Progenitor cell of endocrine pancreas (in vitro differentiated cells): ENCODE results near the gene EPS8L3. TPM values are rescaled to one million over a fixed set of nuclear protein-coding genes. Genes with fewer than 3 reads are reported as not detected.

ENCODE experiments used
- DNase-seq: peaks from one replicate; pipeline ENCODE4 v3.0.0; 2021; ENCODE audit warnings: low spot score; ENCODE audit not compliant: unreplicated experiment
- H3K27ac Mint-ChIP-seq: 2 replicates; pipeline ENCODE4 v1.8.0; 2021; ENCODE audit warnings: mild to moderate bottlenecking, moderate library complexity, mixed read lengths
- H3K27me3 Mint-ChIP-seq: 2 replicates; pipeline ENCODE4 v1.8.0; 2021; ENCODE audit warnings: mixed read lengths
- H3K36me3 Mint-ChIP-seq: 2 replicates; pipeline ENCODE4 v1.8.0; 2022; ENCODE audit warnings: mixed read lengths; ENCODE audit not compliant: insufficient read depth
- H3K4me1 Mint-ChIP-seq: 2 replicates; pipeline ENCODE4 v1.8.0; 2021; ENCODE audit warnings: low read depth, mixed read lengths
- H3K4me3 Mint-ChIP-seq: 2 replicates; pipeline ENCODE4 v1.8.0; 2021; ENCODE audit warnings: low read depth, mild to moderate bottlenecking, moderate library complexity, mixed read lengths
- H3K9me3 Mint-ChIP-seq: 2 replicates; pipeline ENCODE4 v1.8.0; 2021; ENCODE audit warnings: low read depth, mixed read lengths
- long read RNA-seq: library from polyadenylated mRNA; unstranded; transcript quantifications from one replicate; pipeline ENCODE4 v2.0.0, GENCODE V29; 2020
- total RNA-seq: library from RNA; stranded (reverse); gene quantifications from 2 replicates; pipeline ENCODE4 v1.2.1, GENCODE V29; 2021
- TF ChIP-seq, protein P1 (sequence below): fragments of 200-600 bp; sonication (generic); IDR thresholded peaks from one replicate; pipeline ENCODE4 v1.5.0; 2021; ENCODE audit warnings: antibody characterized with exemption, mild to moderate bottlenecking; ENCODE audit not compliant: unreplicated experiment

Gene EPS8L3
- total RNA-seq: 9.5 and 14.2 TPM in 2 replicates
- long read RNA-seq, partial matches to known transcripts: 0 of 13 reads
- long read RNA-seq, other reads (novel, unspliced or antisense): 6 of 13 reads

GRCh38 chr1:109763646-109764415 is at the start of gene EPS8L3:
EPS8L3 (minus strand) TSS chr1:109763923; CDS start chr1:109761749, 2,174 bp downstream.
- peak within 1 kb of the TSS; percentile 43 for H3K27ac Mint-ChIP-seq
- no peaks in the 10 kb centered on the region for H3K9me3 Mint-ChIP-seq
- H3K36me3 Mint-ChIP-seq: no peaks in the 10 kb centered on the region
- H3K4me1 Mint-ChIP-seq: peaks cover 11% of the 10 kb centered on the region
- H3K27me3 Mint-ChIP-seq: no peaks in the 10 kb centered on the region
- H3K4me3 Mint-ChIP-seq: no peak within 1 kb of the TSS
- no peak for DNase-seq
- TF ChIP-seq, protein P1, sequence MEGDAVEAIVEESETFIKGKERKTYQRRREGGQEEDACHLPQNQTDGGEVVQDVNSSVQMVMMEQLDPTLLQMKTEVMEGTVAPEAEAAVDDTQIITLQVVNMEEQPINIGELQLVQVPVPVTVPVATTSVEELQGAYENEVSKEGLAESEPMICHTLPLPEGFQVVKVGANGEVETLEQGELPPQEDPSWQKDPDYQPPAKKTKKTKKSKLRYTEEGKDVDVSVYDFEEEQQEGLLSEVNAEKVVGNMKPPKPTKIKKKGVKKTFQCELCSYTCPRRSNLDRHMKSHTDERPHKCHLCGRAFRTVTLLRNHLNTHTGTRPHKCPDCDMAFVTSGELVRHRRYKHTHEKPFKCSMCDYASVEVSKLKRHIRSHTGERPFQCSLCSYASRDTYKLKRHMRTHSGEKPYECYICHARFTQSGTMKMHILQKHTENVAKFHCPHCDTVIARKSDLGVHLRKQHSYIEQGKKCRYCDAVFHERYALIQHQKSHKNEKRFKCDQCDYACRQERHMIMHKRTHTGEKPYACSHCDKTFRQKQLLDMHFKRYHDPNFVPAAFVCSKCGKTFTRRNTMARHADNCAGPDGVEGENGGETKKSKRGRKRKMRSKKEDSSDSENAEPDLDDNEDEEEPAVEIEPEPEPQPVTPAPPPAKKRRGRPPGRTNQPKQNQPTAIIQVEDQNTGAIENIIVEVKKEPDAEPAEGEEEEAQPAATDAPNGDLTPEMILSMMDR: no peak

DNA sequence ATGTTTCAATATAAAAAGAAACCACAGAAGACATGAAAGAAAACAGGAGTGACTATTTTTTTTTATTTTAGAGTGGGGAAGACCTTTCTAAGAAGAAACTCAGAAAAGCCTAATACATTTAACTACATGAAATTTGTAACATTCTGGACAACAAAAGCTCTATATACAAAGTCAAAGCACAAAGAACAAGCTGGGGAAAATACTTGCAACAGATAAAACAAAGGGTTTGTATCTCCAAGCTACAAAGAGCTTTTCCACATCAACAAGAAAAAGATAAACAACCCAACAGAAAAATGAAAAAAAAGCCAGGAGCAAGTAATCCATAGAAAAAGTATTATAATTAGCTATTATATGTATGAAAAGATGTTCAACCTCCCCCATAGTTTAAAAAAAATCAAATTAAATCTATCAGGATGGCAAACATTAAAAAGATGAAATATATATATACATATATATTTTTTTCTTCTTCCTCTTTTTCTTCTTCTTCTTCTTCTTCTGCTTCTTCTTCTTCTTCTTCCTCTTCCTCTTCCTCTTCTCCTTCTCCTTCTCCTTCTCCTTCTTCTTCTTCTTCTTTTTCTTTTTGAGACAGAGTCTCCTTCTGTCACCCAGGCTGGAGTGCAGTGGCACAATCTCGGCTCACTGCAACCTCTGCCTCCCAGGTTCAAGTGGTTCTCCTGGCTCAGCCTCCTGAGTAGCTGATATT is 49.1 kb upstream of the EPS8L3 start:
- Mint-ChIP-seq H3K4me1 (no peaks in the 10 kb centered on the region), H3K4me3 (no peak overlapping the region), H3K27ac (no peak overlapping the region), H3K9me3 (peaks cover 4% of the 10 kb centered on the region), H3K27me3 (no peaks in the 10 kb centered on the region), H3K36me3 (peaks cover 2% of the 10 kb centered on the region)
- no peak for DNase-seq
- TF ChIP-seq, protein P1: no peak

GRCh38 chr1:109808703-109809102 is 45.0 kb upstream of the EPS8L3 start:
- TF ChIP-seq, protein P1: no peak
- Mint-ChIP-seq H3K27ac (no peak overlapping the region), H3K36me3 (no peaks in the 10 kb centered on the region), H3K27me3 (no peaks in the 10 kb centered on the region), H3K4me1 (no peaks in the 10 kb centered on the region), H3K9me3 (no peaks in the 10 kb centered on the region), H3K4me3 (no peak overlapping the region)
- no peak for DNase-seq

DNA sequence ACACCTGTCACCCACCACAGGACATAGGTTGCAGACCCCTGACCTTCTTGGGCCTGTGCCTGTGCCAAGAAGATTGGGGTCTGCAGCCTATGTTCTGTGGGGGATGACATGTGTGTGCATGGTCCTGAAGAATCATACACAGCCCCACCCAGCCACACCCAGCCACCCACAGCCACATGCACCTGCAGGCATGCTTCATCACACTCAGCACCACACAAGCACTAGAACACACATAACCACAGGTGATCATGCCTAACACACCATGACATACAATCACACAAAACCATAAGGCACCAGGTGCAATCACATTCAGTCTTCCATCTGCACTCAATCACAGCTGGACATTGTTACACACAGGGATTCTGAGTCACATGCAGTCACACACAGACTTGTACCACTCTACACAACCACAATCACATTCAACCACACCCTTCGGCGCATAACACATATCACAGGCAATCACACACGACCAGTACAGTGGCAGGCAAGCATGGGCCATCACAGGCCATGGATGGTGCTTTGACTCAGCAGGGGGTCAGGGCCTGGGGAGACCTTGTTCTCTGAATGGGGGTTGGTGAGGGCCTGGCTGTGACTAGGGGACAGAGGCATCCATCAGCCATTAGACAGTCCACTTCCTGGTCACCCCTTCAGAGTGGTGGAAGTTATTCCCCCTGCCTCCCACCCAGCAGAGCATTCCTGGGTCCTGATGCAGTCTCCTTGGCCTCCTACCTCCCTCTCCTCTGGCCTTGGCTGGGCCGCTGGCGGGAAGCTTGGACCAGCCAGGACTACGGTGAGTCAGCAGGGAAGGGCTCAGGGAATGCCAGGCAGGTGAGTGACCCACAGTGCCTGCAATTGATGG is 44.3 kb upstream of the EPS8L3 start:
- no peak overlapping the region for H3K4me3 Mint-ChIP-seq
- no peaks in the 10 kb centered on the region for H3K4me1 Mint-ChIP-seq
- DNase-seq: no peak
- no peak overlapping the region for H3K27ac Mint-ChIP-seq
- H3K36me3 Mint-ChIP-seq: no peaks in the 10 kb centered on the region
- TF ChIP-seq, protein P1: no peak
- H3K9me3 Mint-ChIP-seq: no peaks in the 10 kb centered on the region
- H3K27me3 Mint-ChIP-seq: no peaks in the 10 kb centered on the region

- Mint-ChIP-seq H3K36me3 (no peaks in the 10 kb centered on the region), H3K27me3 (no peaks in the 10 kb centered on the region), H3K4me3 (no peak overlapping the region), H3K9me3 (no peaks in the 10 kb centered on the region), H3K4me1 (no peaks in the 10 kb centered on the region), H3K27ac (no peak overlapping the region)
- no peak for DNase-seq
- TF ChIP-seq, protein P1: no peak
These were observed 43.7 kb upstream of the EPS8L3 start for GRCh38 chr1:109807402-109807801.
